SK-N-SH (cell line): ENCODE measurements around the gene AP1M2. TPM values are rescaled to one million over a fixed set of nuclear protein-coding genes. Genes with fewer than 3 reads are reported as not detected.
"Not testable (repeated sequence)": the region's sequence is repeated elsewhere in the genome, so short reads cannot be mapped to it uniquely, and the experiment has no call there.

Experiments used
- CTCF ChIA-PET: fragments of 300-600, 350-600 bp; formaldehyde crosslinking; extraction: SDS; loops from one replicate; lab custom pipeline; 2021; lab: Yijun Ruan, JAX
- POLR2A ChIA-PET: fragments of 350-600 bp; sonication (Branson Sonifier 250); formaldehyde crosslinking; extraction: SDS; loops from one replicate; lab custom pipeline; 2020; ENCODE audit warnings: antibody characterized with exemption, inconsistent platforms; lab: Yijun Ruan, JAX
- DNase-seq: peaks from one replicate; pipeline ENCODE4 v3.0.0; 2012
- H2AFZ ChIP-seq: fragments of 200-600 bp; sonication (generic); 2 replicates; pipeline ENCODE4 v1.8.1; 2016; ENCODE audit warnings: antibody characterized with exemption, mild to moderate bottlenecking, low read depth
- H3F3A ChIP-seq: fragments of 200-600 bp; sonication (generic); replicated peaks from 2 replicates; pipeline ENCODE3; 2016; ENCODE audit warnings: antibody characterized with exemption, mild to moderate bottlenecking; ENCODE audit not compliant: insufficient read depth
- H3K27ac ChIP-seq, 2 experiments: fragments of 200-500 bp in 1 of 2; fragments of 200-600 bp in 1 of 2; sonication (Bioruptor generic) in 1 of 2; sonication (generic), shearing (Covaris generic) in 1 of 2; 2 replicates each; pipeline versions ENCODE4 v1.5.1 to v1.6.1; 2014 to 2016; ENCODE audit warnings: low read depth in 2 of 2, inconsistent platforms in 1 of 2, low read length in 1 of 2, mild to moderate bottlenecking in 1 of 2, mixed read lengths in 1 of 2
- H3K27me3 ChIP-seq: fragments of 200-600 bp; sonication (generic), shearing (Covaris generic); 2 replicates; pipeline ENCODE4 v1.6.1; 2016; ENCODE audit warnings: mixed run types; ENCODE audit not compliant: insufficient read depth
- H3K36me3 ChIP-seq, 2 experiments: fragments of 200-500 bp in 1 of 2; fragments of 200-600 bp in 1 of 2; sonication (Bioruptor generic) in 1 of 2; sonication (generic) in 1 of 2; replicated peaks in 1 of 2; 2 replicates each; pipeline versions ENCODE3 to v1.5.1; 2014 to 2016; ENCODE audit warnings: low read length in 1 of 2, mild to moderate bottlenecking in 1 of 2; ENCODE audit not compliant: insufficient read depth in 2 of 2, control insufficient read depth in 1 of 2
- H3K4me1 ChIP-seq, 2 experiments: fragments of 200-500 bp in 1 of 2; fragments of 200-600 bp in 1 of 2; sonication (Bioruptor generic) in 1 of 2; sonication (generic), shearing (Covaris generic) in 1 of 2; 2 replicates each; pipeline versions ENCODE4 v1.5.1 to v1.6.1; 2014 to 2016; ENCODE audit warnings: low read depth in 1 of 2, low read length in 1 of 2, mixed run types in 1 of 2; ENCODE audit not compliant: insufficient read depth in 2 of 2, control insufficient read depth in 1 of 2
- H3K4me2 ChIP-seq: fragments of 200-600 bp; sonication (generic), shearing (Covaris generic); 2 replicates; pipeline ENCODE4 v1.6.1; 2017; ENCODE audit warnings: mixed run types
- H3K4me3 ChIP-seq, 2 experiments: fragments of 200-500 bp in 1 of 2; fragments of 200-600 bp in 1 of 2; sonication (Bioruptor generic) in 1 of 2; sonication (generic), shearing (Covaris generic) in 1 of 2; 2 replicates each; pipeline versions ENCODE4 v1.5.1 to v1.8.1; 2014 to 2016; ENCODE audit warnings: low read depth in 2 of 2, inconsistent platforms in 1 of 2, low read length in 1 of 2, mild to moderate bottlenecking in 1 of 2, mixed read lengths in 1 of 2, moderate library complexity in 1 of 2
- H3K79me2 ChIP-seq: fragments of 200-600 bp; sonication (generic); 2 replicates; pipeline ENCODE4 v1.8.1; 2017; ENCODE audit warnings: mild to moderate bottlenecking; ENCODE audit not compliant: insufficient read depth
- H3K9ac ChIP-seq: fragments of 200-600 bp; sonication (generic); 2 replicates; pipeline ENCODE4 v1.6.1; 2017; ENCODE audit warnings: mixed run types
- H3K9me2 ChIP-seq: fragments of 200-600 bp; sonication (generic); 2 replicates; pipeline ENCODE4 v1.6.1; 2017; ENCODE audit warnings: mixed run types
- H3K9me3 ChIP-seq: fragments of 200-600 bp; sonication (generic); 2 replicates; pipeline ENCODE4 v1.6.1; 2017; ENCODE audit warnings: mixed run types, mild to moderate bottlenecking, moderate library complexity
- H4K20me1 ChIP-seq: fragments of 200-600 bp; sonication (generic); 2 replicates; pipeline ENCODE4 v1.6.1; 2017; ENCODE audit warnings: mild to moderate bottlenecking, mixed run types; ENCODE audit not compliant: insufficient read depth
- CHD2 ChIP-seq: fragments of 150-350 bp; IDR thresholded peaks from 2 replicates; pipeline ENCODE4 v1.6.1; 2018; ENCODE audit warnings: low read length; ENCODE audit not compliant: partially characterized antibody
- EZH2phosphoT487 ChIP-seq: fragments of 200-600 bp; sonication (generic); IDR thresholded peaks from 2 replicates; pipeline ENCODE4 v1.6.1; 2017; ENCODE audit warnings: low read depth, mixed run types, mild to moderate bottlenecking, antibody characterized with exemption, moderate library complexity, borderline replicate concordance
- FOSL2 ChIP-seq: IDR thresholded peaks from 2 replicates; pipeline ENCODE4 v1.4.0; 2012; ENCODE audit warnings: low read depth, mild to moderate bottlenecking, moderate library complexity, borderline replicate concordance
- FOXJ3 ChIP-seq: sonication (generic); formaldehyde crosslinking; IDR thresholded peaks from 2 replicates; pipeline ENCODE4 v1.5.1; 2020; ENCODE audit warnings: mild to moderate bottlenecking, missing genetic modification reagents
- FOXM1 ChIP-seq: IDR thresholded peaks from 2 replicates; pipeline ENCODE4 v1.4.0; 2012; ENCODE audit warnings: low read depth, mild to moderate bottlenecking
- GABPA ChIP-seq: IDR thresholded peaks from 2 replicates; pipeline ENCODE4 v1.4.0; 2012; ENCODE audit warnings: low read depth, mild to moderate bottlenecking
- NFIC ChIP-seq: IDR thresholded peaks from 2 replicates; pipeline ENCODE4 v1.4.0; 2012; ENCODE audit warnings: borderline replicate concordance
- NRF1 ChIP-seq: IDR thresholded peaks from 2 replicates; pipeline ENCODE4 v1.6.1; 2012; ENCODE audit warnings: low read depth, mild to moderate bottlenecking, low read length
- POLR2AphosphoS5 ChIP-seq: IDR thresholded peaks from 2 replicates; pipeline ENCODE4 v1.6.1; 2012; ENCODE audit warnings: low read depth, low read length
- RAD21 ChIP-seq: IDR thresholded peaks from 2 replicates; pipeline ENCODE4 v1.6.1; 2012; ENCODE audit warnings: mild to moderate bottlenecking, low read length
- TAF1 ChIP-seq: IDR thresholded peaks from 2 replicates; pipeline ENCODE4 v1.6.1; 2012; ENCODE audit warnings: low read depth, mild to moderate bottlenecking, low read length, moderate library complexity, borderline replicate concordance
- TEAD4 ChIP-seq: IDR thresholded peaks from 2 replicates; pipeline ENCODE4 v1.4.0; 2012; ENCODE audit warnings: mild to moderate bottlenecking, borderline replicate concordance; ENCODE audit not compliant: insufficient read depth
- YY1 ChIP-seq: IDR thresholded peaks from 2 replicates; pipeline ENCODE4 v1.4.0; 2012; ENCODE audit warnings: low read depth, mild to moderate bottlenecking
- WGBS: methylation state at CpG from one replicate; pipeline ENCODE4 v1.1.6; 2017; ENCODE audit warnings: low lambda C conversion rate; 5-methylcytosine and 5-hydroxymethylcytosine counted together
- polyA plus RNA-seq, 3 experiments: library from polyadenylated mRNA; depleted of rRNA; stranded (reverse); fragments of >200 nt; gene quantifications; 2 replicates each; pipeline ENCODE4 v1.2.3, GENCODE V29; 2012
- TF ChIP-seq, protein P1 (sequence below): IDR thresholded peaks from 2 replicates; pipeline ENCODE4 v1.4.0; 2012; ENCODE audit warnings: low read depth, borderline replicate concordance
- TF ChIP-seq, protein P2 (sequence below): IDR thresholded peaks from 2 replicates; pipeline ENCODE4 v1.4.0; 2012; ENCODE audit warnings: low read depth, borderline replicate concordance
- TF ChIP-seq, protein P3 (sequence below): fragments of 150-350 bp; IDR thresholded peaks from 2 replicates; pipeline ENCODE4 v1.6.1; 2016; ENCODE audit warnings: mild to moderate bottlenecking, low read depth, low read length

AP1M2 gene
- polyA plus RNA-seq, 1 of the 3 experiments (the other 2 are of a cell fraction): 0.30 TPM

DNA sequence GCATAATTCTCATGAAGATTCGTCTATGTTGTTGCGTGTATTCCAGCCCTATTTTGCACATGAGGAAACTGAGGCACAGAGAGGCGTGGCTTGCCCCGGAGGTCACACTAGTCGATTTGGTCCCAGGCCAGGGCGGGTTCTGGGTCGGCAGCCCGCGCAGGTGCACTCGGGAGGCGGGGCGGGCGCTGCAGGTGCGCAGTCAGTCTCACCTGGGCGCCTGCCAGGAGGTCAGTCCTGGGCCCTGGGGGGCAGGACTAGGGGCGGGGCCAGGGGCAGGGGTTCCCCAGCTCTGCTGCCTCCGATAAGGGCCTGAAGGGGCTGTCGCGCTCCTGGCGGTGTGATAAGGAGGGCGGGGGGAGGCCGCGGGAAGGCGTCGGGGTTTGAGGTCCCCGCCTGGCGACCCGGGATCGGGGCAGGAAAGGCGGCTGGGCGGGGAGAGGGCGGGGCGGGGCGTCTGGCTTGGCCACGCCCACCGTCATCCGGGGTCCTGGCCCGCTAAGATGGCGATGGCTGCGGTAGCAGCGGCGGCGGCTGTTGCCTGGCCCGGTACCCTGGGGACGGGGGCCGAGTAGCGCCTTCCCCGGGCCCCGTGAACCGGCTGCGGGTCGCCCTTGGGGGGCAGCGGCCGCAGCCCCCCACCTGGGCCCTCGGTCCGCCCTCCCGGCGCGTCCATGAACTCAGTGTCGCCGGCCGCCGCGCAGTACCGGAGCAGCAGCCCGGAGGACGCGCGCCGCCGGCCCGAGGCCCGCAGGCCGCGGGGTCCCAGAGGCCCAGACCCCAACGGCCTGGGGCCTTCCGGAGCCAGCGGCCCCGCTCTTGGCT, 43.5 kb downstream of the AP1M2 start, which contains the start of gene ATG4D:
Gene ATG4D, plus strand, starts transcription at position 485 of the 822 bp plus-strand sequence. Its CDS starts 187 bp downstream, at position 672.
- Histone ChIP-seq H3K36me3 (peaks cover 0 to 3% of the 10 kb centered on the region in 2 experiments), H3K27me3 (peaks cover 14% of the 10 kb centered on the region; the same call in 1 of the 2 replicates)
- CTCF ChIA-PET: interaction anchor here (0.8 to 3.1 kb wide), 6 partner anchors 8 to 37 kb away, joined by 3 to 19 read pairs (median 4); no protein-coding TSS in a partner anchor
- peak; percentile 100 for DNase-seq
- TF ChIP-seq TAF1 (peak; percentile 96), EZH2phosphoT487 (no peak), NFIC (peak; percentile 15; the same call in 1 of the 2 replicates), TEAD4 (no peak), YY1 (peak; percentile 88), POLR2AphosphoS5 (peak; percentile 89)
- TF ChIP-seq, all 33 proteins: peak for 4
- Histone ChIP-seq H2AFZ (peak within 1 kb of the TSS; percentile 74; the same call in 1 of the 2 replicates), H3K9ac (peak within 1 kb of the TSS; percentile 94), H3K9me3 (no peaks in the 10 kb centered on the region), H3K9me2 (no peaks in the 10 kb centered on the region), H3F3A (peaks cover 5% of the 10 kb centered on the region), H3K4me1 (peaks cover 0 to 7% of the 10 kb centered on the region in 2 experiments; a peak in 1 of 4 replicates), H3K4me2 (peak within 1 kb of the TSS; percentile 84), H4K20me1 (no peaks in the 10 kb centered on the region), H3K4me3 (peak within 1 kb of the TSS; percentile 67 to 81), H3K27ac (peak within 1 kb of the TSS in 1 of 2 experiments; percentile 53; a peak in 1 of 4 replicates), H3K79me2 (peaks cover 27% of the 10 kb centered on the region)
- WGBS: 5% methylated on average over 20 of the region's 79 CpGs
- POLR2A ChIA-PET: interaction anchor here (1.0 kb wide), 1 partner anchor 23 kb away, joined by 3 read pairs; the partner anchor contains the start of gene KRI1

DNA sequence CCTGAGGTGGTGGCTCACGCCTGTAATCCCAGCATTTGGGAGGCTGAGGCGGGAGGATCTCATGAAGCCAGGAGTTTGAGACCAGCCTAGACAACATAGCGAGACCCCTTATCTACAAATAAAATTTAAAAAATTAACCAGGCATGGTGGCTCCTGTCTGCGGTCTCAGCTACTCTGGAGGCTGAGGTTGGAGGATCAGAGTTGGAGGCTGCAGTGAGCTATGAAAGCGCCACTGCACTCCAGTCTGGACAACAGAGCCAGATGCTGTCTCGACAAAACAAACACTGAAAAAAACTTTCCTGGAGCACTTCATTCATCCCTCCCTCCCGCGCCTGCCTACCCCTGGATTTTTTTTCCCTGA, 44.1 kb downstream of the AP1M2 start:
- TF ChIP-seq POLR2AphosphoS5 (no peak), FOSL2 (no peak), RAD21 (no peak), FOXM1 (no peak), FOXJ3 (CRISPR knock-in tag) (no peak), TEAD4 (no peak), CHD2 (no peak), GABPA (no peak), NRF1 (no peak)
- TF ChIP-seq, protein P1, sequence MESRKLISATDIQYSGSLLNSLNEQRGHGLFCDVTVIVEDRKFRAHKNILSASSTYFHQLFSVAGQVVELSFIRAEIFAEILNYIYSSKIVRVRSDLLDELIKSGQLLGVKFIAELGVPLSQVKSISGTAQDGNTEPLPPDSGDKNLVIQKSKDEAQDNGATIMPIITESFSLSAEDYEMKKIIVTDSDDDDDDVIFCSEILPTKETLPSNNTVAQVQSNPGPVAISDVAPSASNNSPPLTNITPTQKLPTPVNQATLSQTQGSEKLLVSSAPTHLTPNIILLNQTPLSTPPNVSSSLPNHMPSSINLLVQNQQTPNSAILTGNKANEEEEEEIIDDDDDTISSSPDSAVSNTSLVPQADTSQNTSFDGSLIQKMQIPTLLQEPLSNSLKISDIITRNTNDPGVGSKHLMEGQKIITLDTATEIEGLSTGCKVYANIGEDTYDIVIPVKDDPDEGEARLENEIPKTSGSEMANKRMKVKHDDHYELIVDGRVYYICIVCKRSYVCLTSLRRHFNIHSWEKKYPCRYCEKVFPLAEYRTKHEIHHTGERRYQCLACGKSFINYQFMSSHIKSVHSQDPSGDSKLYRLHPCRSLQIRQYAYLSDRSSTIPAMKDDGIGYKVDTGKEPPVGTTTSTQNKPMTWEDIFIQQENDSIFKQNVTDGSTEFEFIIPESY: no peak
- TF ChIP-seq, protein P2, sequence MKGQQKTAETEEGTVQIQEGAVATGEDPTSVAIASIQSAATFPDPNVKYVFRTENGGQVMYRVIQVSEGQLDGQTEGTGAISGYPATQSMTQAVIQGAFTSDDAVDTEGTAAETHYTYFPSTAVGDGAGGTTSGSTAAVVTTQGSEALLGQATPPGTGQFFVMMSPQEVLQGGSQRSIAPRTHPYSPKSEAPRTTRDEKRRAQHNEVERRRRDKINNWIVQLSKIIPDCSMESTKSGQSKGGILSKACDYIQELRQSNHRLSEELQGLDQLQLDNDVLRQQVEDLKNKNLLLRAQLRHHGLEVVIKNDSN: no peak
- TF ChIP-seq, protein P3, sequence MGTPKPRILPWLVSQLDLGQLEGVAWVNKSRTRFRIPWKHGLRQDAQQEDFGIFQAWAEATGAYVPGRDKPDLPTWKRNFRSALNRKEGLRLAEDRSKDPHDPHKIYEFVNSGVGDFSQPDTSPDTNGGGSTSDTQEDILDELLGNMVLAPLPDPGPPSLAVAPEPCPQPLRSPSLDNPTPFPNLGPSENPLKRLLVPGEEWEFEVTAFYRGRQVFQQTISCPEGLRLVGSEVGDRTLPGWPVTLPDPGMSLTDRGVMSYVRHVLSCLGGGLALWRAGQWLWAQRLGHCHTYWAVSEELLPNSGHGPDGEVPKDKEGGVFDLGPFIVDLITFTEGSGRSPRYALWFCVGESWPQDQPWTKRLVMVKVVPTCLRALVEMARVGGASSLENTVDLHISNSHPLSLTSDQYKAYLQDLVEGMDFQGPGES: no peak
- TF ChIP-seq, all 33 proteins: peak for 0
- H3K36me3 ChIP-seq: peaks cover 0 to 3% of the 10 kb centered on the region in 2 experiments
- H3K9ac ChIP-seq: no peak overlapping the region
- H3K27me3 ChIP-seq: peaks cover 14% of the 10 kb centered on the region; the same call in 1 of the 2 replicates
- H3K9me3 ChIP-seq: no peaks in the 10 kb centered on the region
- peaks cover 0 to 7% of the 10 kb centered on the region in 2 experiments; a peak in 1 of 4 replicates for H3K4me1 ChIP-seq
- ChIA-PET POLR2A (interaction anchor here (1.0 kb wide), 1 partner anchor 23 kb away, joined by 3 read pairs; the partner anchor contains the start of gene KRI1), CTCF (interaction anchor here (0.8 to 3.1 kb wide), 10 partner anchors 9 to 157 kb away, joined by 3 to 19 read pairs (median 4); no protein-coding TSS in a partner anchor)
- no peaks in the 10 kb centered on the region for H4K20me1 ChIP-seq
- H3K79me2 ChIP-seq: peaks cover 27% of the 10 kb centered on the region
- no peaks in the 10 kb centered on the region for H3K9me2 ChIP-seq
- no peak for DNase-seq
- 52% methylated on average over 8 of the region's 8 CpGs for WGBS
- peak overlapping the region; percentile 84 for H3K4me2 ChIP-seq
- peaks cover 5% of the 10 kb centered on the region for H3F3A ChIP-seq
- peak overlapping the region; percentile 67 to 81 for H3K4me3 ChIP-seq
- no peak overlapping the region for H3K27ac ChIP-seq
- 0 out of 2 replicates have a peak overlapping the region, but pooled peaks have one; percentile 68 for H2AFZ ChIP-seq

DNA sequence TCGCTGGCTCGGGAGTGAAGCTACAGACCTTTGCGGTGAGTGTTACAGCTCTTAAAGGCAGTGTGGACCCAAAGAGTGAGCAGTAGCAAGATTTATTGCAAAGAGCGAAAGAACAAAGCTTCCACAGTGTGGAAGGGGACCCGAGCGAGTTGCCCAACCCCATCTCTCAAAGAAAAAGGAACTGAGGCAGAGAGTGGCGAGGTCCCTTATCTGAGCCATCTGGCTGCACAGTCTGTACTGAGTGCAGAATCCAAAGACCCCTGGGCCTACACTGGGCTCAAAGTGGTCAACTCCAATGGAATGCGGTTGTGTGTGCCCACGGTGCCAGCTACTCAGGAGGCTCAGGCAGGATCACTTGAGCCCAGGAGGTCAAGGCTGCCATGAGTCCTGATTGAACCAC, 48.1 kb downstream of the AP1M2 start:
- H3K9me3 ChIP-seq, H3K9ac ChIP-seq, DNase-seq, H3K27ac ChIP-seq, H3F3A ChIP-seq, H3K4me1 ChIP-seq, H3K4me2 ChIP-seq, POLR2A ChIA-PET, H3K9me2 ChIP-seq, H3K79me2 ChIP-seq, H3K4me3 ChIP-seq, H2AFZ ChIP-seq, H3K36me3 ChIP-seq, H4K20me1 ChIP-seq: not testable (repeated sequence)
- 55% methylated on average over 7 of the region's 9 CpGs for WGBS
- H3K27me3 ChIP-seq: peaks cover 26% of the 10 kb centered on the region; the same call in 1 of the 2 replicates
- CTCF ChIA-PET: interaction anchor here (1.0 to 1.3 kb wide), 2 partner anchors 16 to 56 kb away, joined by 3 to 4 read pairs; no protein-coding TSS in a partner anchor
